Testis (tissue), 2 donors: Measurements from ENCODE around the gene FGFR2.

ENCODE experiments used
- CTCF ChIP-seq, 3 experiments: fragments of 450-650 bp in 2 of 3; fragments of 200-600 bp in 1 of 3; sonication (generic) in 1 of 3; IDR thresholded peaks; one replicate each; pipeline ENCODE4 v1.5.1; 2016 to 2019; ENCODE audit warnings: antibody characterized with exemption in 3 of 3, mild to moderate bottlenecking in 2 of 3, moderate library complexity in 1 of 3
- POLR2A ChIP-seq: fragments of 450-650 bp; IDR thresholded peaks from one replicate; pipeline ENCODE4 v1.6.1; 2017; ENCODE audit warnings: antibody characterized with exemption, mild to moderate bottlenecking, moderate library complexity

- TF ChIP-seq CTCF (IDR thresholded peaks at IDR 0.05) (no peak), POLR2A (no peak)
These were observed 3.2 kb upstream of the FGFR2 start for GRCh38 chr10:121601458-121601857.
